ENCODE measurements around the gene PRKCE. TPM values are rescaled to one million over a fixed set of nuclear protein-coding genes. Genes with fewer than 3 reads are reported as not detected.

PRKCE gene
- total RNA-seq, 1 donor from 2014 or later: 85.0 TPM

DNA sequence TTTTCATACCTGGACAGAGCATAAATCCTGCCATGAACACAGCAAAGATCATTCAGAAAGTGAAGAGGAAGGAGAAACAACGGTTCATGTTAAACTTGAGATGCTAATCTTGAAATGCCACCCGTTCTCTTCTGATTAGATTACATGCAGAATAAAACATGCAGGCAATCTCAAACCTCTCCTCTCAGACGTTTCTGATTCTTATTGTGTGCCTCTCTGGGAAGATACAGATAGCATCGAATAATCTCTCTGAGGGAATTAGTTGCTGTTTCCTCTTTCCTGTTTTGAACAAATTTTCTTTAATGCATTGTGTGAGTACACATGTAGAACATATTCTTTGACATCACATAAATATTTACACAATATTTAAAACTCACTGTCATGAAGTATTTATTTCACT is 313.4 kb downstream of the PRKCE start:
- no peaks in the 10 kb centered on the region for H3K9me3 ChIP-seq
- no peak overlapping the region for H3K4me3 ChIP-seq
- TF ChIP-seq, protein P1, sequence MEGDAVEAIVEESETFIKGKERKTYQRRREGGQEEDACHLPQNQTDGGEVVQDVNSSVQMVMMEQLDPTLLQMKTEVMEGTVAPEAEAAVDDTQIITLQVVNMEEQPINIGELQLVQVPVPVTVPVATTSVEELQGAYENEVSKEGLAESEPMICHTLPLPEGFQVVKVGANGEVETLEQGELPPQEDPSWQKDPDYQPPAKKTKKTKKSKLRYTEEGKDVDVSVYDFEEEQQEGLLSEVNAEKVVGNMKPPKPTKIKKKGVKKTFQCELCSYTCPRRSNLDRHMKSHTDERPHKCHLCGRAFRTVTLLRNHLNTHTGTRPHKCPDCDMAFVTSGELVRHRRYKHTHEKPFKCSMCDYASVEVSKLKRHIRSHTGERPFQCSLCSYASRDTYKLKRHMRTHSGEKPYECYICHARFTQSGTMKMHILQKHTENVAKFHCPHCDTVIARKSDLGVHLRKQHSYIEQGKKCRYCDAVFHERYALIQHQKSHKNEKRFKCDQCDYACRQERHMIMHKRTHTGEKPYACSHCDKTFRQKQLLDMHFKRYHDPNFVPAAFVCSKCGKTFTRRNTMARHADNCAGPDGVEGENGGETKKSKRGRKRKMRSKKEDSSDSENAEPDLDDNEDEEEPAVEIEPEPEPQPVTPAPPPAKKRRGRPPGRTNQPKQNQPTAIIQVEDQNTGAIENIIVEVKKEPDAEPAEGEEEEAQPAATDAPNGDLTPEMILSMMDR (IDR thresholded peaks at IDR 0.05): no peak
- no peaks in the 10 kb centered on the region for H3K36me3 ChIP-seq
- DNase-seq: no peak
- H3K4me1 ChIP-seq: peaks cover 59% of the 10 kb centered on the region
- H3K27me3 ChIP-seq (ENCODE audit: low read depth): no peaks in the 10 kb centered on the region
- intact Hi-C loops (cut with DNase I): no loop called here
- peak overlapping the region; percentile 65 for H3K27ac ChIP-seq
- ATAC-seq: no peak

DNA sequence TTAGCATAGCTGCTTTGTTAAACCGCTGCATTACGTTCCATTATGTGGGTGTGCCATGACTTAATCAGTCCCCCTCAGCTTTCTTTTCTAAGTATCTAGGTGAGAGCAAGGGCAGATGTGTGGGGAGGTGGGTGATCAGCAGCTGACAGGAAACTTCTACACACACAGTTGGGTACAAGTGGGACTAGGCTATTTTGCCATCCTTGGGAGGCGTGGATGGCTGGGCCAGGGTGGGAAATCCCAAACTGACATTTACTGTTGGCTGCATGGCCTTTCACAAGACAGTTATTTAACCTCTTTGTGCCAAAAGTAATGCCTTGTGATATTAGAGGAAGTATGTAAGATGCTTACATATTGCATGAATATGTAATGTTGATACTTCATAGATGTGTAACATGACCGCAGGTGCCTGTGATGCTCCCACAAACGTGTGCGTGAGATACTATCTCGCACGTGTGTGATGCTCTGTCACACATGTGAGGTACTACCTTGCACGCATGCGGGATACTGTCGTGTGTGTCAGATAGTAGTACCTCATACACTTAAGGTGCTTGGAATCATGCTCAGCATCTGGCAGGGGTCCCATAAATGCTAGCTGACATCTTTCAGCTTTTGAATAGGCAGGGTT is 314.5 kb downstream of the PRKCE start:
- H3K36me3 ChIP-seq: no peaks in the 10 kb centered on the region
- DNase-seq: no peak
- TF ChIP-seq, protein P1 (IDR thresholded peaks at IDR 0.05): no peak
- H3K27ac ChIP-seq: peak overlapping the region; percentile 29
- intact Hi-C loops (cut with DNase I): no loop called here
- no peaks in the 10 kb centered on the region for H3K27me3 ChIP-seq (ENCODE audit: low read depth)
- no peak for ATAC-seq
- no peaks in the 10 kb centered on the region for H3K9me3 ChIP-seq
- no peak overlapping the region for H3K4me3 ChIP-seq
- H3K4me1 ChIP-seq: peaks cover 51% of the 10 kb centered on the region

DNA sequence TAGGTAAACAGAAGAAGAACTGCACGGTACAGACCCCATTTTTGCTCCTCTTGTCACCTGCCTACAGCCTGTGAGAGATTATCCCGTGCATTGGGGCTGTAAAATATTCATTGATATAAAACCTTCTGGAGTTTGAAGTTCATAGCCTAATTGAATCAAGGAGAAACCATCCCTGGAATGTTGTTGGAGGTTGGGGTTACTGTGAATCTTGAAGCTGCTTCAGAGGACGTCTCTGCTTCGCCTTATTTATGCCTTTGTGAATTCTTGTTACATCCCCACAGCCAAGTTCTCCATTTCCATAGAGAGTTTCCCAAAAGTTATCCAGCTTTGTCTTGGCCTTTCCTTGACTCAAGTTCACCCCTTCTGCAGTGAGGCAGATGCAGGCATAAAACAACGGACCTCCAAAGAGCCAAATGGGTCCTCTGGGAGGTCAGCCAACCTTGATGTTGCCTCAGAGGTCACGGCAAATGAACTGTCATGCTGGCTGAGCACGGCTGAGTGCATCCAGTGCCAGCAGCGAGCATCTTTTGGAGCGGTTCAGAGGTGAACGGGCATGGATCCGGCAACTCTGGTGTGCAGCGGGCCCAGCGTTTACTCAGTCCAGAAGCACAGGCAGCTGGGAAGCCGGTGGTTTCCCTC is 317.6 kb downstream of the PRKCE start:
- Histone ChIP-seq H3K4me1 (peaks cover 20% of the 10 kb centered on the region), H3K27ac (no peak overlapping the region), H3K9me3 (no peaks in the 10 kb centered on the region), H3K4me3 (no peak overlapping the region), H3K27me3 (ENCODE audit: low read depth) (no peaks in the 10 kb centered on the region), H3K36me3 (no peaks in the 10 kb centered on the region)
- ATAC-seq (peak; percentile 51 to 58), DNase-seq (no peak)
- intact Hi-C loops (cut with DNase I): no loop called here
- TF ChIP-seq, protein P1 (IDR thresholded peaks at IDR 0.05): no peak

DNA sequence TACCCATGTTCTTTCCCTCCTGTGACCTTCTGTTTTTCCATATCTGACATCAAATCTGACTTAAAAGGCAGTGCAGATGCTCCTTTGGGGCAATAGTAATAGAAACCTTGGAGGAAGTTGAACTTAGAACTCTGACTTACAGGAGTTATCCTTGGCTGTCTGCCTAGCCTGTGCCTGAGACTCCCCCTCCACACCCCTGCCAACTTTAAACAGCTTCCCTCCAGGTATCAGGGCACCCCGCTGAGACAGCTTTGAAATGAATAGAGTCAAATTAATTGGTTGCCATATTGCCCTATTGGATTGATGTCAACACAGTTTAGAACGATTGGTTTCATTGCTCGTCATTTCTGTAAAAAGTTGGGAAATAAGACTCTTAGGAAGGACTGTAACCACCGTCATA is 322.0 kb downstream of the PRKCE start:
- Histone ChIP-seq H3K27ac (no peak overlapping the region), H3K4me1 (no peaks in the 10 kb centered on the region), H3K9me3 (no peaks in the 10 kb centered on the region), H3K36me3 (peaks cover 9% of the 10 kb centered on the region), H3K27me3 (ENCODE audit: low read depth) (no peaks in the 10 kb centered on the region), H3K4me3 (no peak overlapping the region)
- intact Hi-C loops (cut with DNase I): no loop called here
- TF ChIP-seq, protein P1 (IDR thresholded peaks at IDR 0.05): no peak
- DNase-seq: no peak
- no peak for ATAC-seq

DNA sequence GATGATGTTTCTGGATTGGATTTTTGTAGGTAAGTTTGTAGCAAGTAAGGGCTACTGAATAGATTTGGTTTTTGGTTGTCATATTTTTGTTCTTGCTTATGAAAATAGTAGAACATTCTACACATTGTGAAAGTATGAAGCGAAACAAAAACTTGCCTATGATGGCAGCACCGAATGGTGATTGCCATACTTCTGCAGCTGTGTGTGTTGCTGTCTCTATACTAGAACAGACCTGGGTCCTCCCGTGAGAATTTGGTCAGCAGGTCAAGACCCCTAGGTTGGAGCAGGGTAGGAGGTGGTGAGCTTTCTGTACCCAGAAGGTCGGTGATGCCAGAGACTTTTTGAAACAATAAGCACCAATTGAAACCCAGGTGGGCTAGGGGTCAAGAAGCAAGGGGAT is 322.6 kb downstream of the PRKCE start:
- Histone ChIP-seq H3K4me3 (no peak overlapping the region), H3K36me3 (peaks cover 9% of the 10 kb centered on the region), H3K27me3 (ENCODE audit: low read depth) (no peaks in the 10 kb centered on the region), H3K27ac (no peak overlapping the region), H3K9me3 (no peaks in the 10 kb centered on the region), H3K4me1 (no peaks in the 10 kb centered on the region)
- DNase-seq: no peak
- no peak for ATAC-seq
- TF ChIP-seq, protein P1 (IDR thresholded peaks at IDR 0.05): no peak
- intact Hi-C loops (cut with DNase I): no loop called here
